Measurements from ENCODE around the gene GOLGA3. TPM values are rescaled to one million over a fixed set of nuclear protein-coding genes. Genes with fewer than 3 reads are reported as not detected.

Gene GOLGA3
- total RNA-seq, 1 experiment from 2014 or later, result 14.9 TPM

DNA sequence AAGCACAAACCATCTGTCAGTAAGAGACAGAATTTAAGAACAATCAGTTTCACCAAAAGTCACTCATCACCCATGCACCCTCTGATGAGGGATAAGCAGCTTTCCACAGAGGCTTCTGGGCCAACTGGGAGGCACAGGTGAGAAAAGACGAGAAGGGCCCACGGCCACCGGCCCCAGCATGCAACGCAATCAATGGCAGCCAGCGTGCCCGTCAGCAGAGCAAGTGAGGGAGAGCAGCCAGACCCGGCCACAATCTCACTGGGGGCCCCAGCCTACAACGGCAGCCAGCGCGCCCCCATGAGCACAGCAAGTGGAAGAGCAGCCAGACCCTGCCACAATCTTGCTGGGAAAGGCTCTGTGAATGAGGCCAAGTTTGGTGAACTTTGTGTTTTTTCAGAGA is 80.3 kb downstream of the GOLGA3 start:
- no peak for DNase-seq
- H3K27ac ChIP-seq (ENCODE audit: low read length), result no peak overlapping the region

GRCh38 chr12:132747896-132748295 is 80.8 kb downstream of the GOLGA3 start:
- Histone ChIP-seq H4K20me1 (ENCODE audit: insufficient read depth, low read depth, low read length) (no peaks in the 10 kb centered on the region), H3K79me2 (ENCODE audit: low read length) (peaks cover 67% of the 10 kb centered on the region), H3K36me3 (ENCODE audit: insufficient read depth, low read length) (peaks cover 58% of the 10 kb centered on the region), H3K9me2 (replicated peaks; ENCODE audit: insufficient read depth, low read length) (no peaks in the 10 kb centered on the region), H3K9me3 (ENCODE audit: low read length) (no peaks in the 10 kb centered on the region), H3K4me3 (ENCODE audit: low read length) (no peak overlapping the region), H3K9ac (ENCODE audit: low read length) (no peak overlapping the region), H3K4me1 (ENCODE audit: low read length) (no peaks in the 10 kb centered on the region), H3K27me3 (ENCODE audit: low read length) (no peaks in the 10 kb centered on the region), H2AFZ (ENCODE audit: low read length) (no peak overlapping the region), H3K4me2 (ENCODE audit: low read depth, low read length, poor library complexity, severe bottlenecking) (no peak overlapping the region), H3K27ac (ENCODE audit: low read length) (no peak overlapping the region)
- no peak for DNase-seq

More for the DNA sequence above, 80.3 kb downstream of the GOLGA3 start:
- Histone ChIP-seq H3K27me3 (ENCODE audit: low read length) (no peaks in the 10 kb centered on the region), H3K4me1 (ENCODE audit: low read length) (no peaks in the 10 kb centered on the region), H3K9me2 (replicated peaks; ENCODE audit: insufficient read depth, low read length) (no peaks in the 10 kb centered on the region), H3K4me2 (ENCODE audit: low read depth, low read length, poor library complexity, severe bottlenecking) (no peak overlapping the region), H2AFZ (ENCODE audit: low read length) (no peak overlapping the region), H3K4me3 (ENCODE audit: low read length) (no peak overlapping the region), H3K36me3 (ENCODE audit: insufficient read depth, low read length) (peaks cover 59% of the 10 kb centered on the region), H3K79me2 (ENCODE audit: low read length) (peaks cover 68% of the 10 kb centered on the region), H4K20me1 (ENCODE audit: insufficient read depth, low read depth, low read length) (no peaks in the 10 kb centered on the region), H3K9me3 (ENCODE audit: low read length) (no peaks in the 10 kb centered on the region), H3K9ac (ENCODE audit: low read length) (no peak overlapping the region)

GRCh38 chr12:132747395-132747794 is 81.3 kb downstream of the GOLGA3 start:
- Histone ChIP-seq H3K36me3 (ENCODE audit: insufficient read depth, low read length) (peaks cover 58% of the 10 kb centered on the region), H3K9me3 (ENCODE audit: low read length) (no peaks in the 10 kb centered on the region), H3K27ac (ENCODE audit: low read length) (no peak overlapping the region), H3K4me3 (ENCODE audit: low read length) (no peak overlapping the region), H3K79me2 (ENCODE audit: low read length) (peaks cover 67% of the 10 kb centered on the region), H3K9ac (ENCODE audit: low read length) (no peak overlapping the region), H4K20me1 (ENCODE audit: insufficient read depth, low read depth, low read length) (0 out of 2 replicates have a peak, but pooled peaks cover 2% of the 10 kb centered on the region), H3K4me2 (ENCODE audit: low read depth, low read length, poor library complexity, severe bottlenecking) (no peak overlapping the region), H3K4me1 (ENCODE audit: low read length) (no peaks in the 10 kb centered on the region), H2AFZ (ENCODE audit: low read length) (no peak overlapping the region), H3K9me2 (replicated peaks; ENCODE audit: insufficient read depth, low read length) (no peaks in the 10 kb centered on the region), H3K27me3 (ENCODE audit: low read length) (no peaks in the 10 kb centered on the region)
- DNase-seq, result no peak

DNA sequence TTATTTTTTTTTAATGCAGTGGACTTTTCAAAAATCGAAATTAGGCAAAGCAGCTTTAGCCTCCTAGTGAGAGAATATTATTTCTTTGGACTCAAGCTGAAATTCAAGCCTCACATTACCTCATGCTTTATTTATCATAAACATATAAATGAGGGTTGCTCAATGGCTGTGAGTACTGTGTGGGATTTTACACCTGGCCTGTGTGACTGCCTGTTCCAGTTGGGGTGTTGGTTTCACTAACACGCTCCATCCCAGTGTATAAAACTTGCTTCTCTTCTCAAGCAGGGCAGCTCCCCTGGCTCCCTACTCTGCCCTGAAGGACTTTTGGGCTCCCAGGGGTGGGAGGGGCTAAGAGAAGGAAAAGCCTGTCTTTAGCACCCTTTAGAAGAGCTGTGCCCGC is 82.1 kb downstream of the GOLGA3 start:
- DNase-seq, result no peak
- Histone ChIP-seq H2AFZ (ENCODE audit: low read length) (no peak overlapping the region), H3K9me2 (replicated peaks; ENCODE audit: insufficient read depth, low read length) (no peaks in the 10 kb centered on the region), H3K27ac (ENCODE audit: low read length) (no peak overlapping the region), H3K4me1 (ENCODE audit: low read length) (no peaks in the 10 kb centered on the region), H3K4me2 (ENCODE audit: low read depth, low read length, poor library complexity, severe bottlenecking) (no peak overlapping the region), H3K9me3 (ENCODE audit: low read length) (no peaks in the 10 kb centered on the region), H3K36me3 (ENCODE audit: insufficient read depth, low read length) (peaks cover 64% of the 10 kb centered on the region), H3K4me3 (ENCODE audit: low read length) (no peak overlapping the region), H4K20me1 (ENCODE audit: insufficient read depth, low read depth, low read length) (0 out of 2 replicates have a peak, but pooled peaks cover 4% of the 10 kb centered on the region), H3K79me2 (ENCODE audit: low read length) (peaks cover 68% of the 10 kb centered on the region), H3K27me3 (ENCODE audit: low read length) (no peaks in the 10 kb centered on the region), H3K9ac (ENCODE audit: low read length) (no peak overlapping the region)

DNA sequence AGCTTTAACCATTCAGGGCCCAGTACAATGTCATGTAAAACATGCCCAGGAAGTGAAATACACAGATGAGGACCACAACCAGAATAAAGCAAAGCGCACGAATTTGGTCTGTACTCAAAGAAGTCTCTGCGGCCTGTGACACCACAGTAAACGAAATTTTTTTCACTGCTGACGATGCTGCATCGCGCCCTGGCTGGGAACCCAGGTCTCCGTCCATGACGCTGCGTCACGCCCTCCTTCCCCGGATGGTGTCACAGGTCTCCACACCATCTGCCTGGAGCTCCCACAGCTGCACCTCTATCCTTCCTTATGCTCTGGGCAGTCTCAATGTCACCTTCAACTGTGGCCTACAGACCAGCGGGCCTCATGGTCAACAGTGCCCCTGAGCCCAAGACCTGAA is 84.8 kb downstream of the GOLGA3 start:
- Histone ChIP-seq H2AFZ (ENCODE audit: low read length) (no peak overlapping the region), H3K4me2 (ENCODE audit: low read depth, low read length, poor library complexity, severe bottlenecking) (no peak overlapping the region), H3K9me2 (replicated peaks; ENCODE audit: insufficient read depth, low read length) (no peaks in the 10 kb centered on the region), H3K36me3 (ENCODE audit: insufficient read depth, low read length) (peaks cover 73% of the 10 kb centered on the region), H3K9ac (ENCODE audit: low read length) (no peak overlapping the region), H3K79me2 (ENCODE audit: low read length) (peaks cover 64% of the 10 kb centered on the region), H3K27ac (ENCODE audit: low read length) (no peak overlapping the region), H3K27me3 (ENCODE audit: low read length) (no peaks in the 10 kb centered on the region), H3K4me3 (ENCODE audit: low read length) (no peak overlapping the region), H4K20me1 (ENCODE audit: insufficient read depth, low read depth, low read length) (0 out of 2 replicates have a peak, but pooled peaks cover 4% of the 10 kb centered on the region), H3K9me3 (ENCODE audit: low read length) (no peaks in the 10 kb centered on the region), H3K4me1 (ENCODE audit: low read length) (no peaks in the 10 kb centered on the region)
- no peak for DNase-seq

GRCh38 chr12:132741620-132742019 is 87.0 kb downstream of the GOLGA3 start:
- H3K79me2 ChIP-seq (ENCODE audit: low read length), result peaks cover 51% of the 10 kb centered on the region
- no peaks in the 10 kb centered on the region for H3K4me1 ChIP-seq (ENCODE audit: low read length)
- peaks cover 75% of the 10 kb centered on the region for H3K36me3 ChIP-seq (ENCODE audit: insufficient read depth, low read length)
- no peak for DNase-seq
- no peak overlapping the region for H3K9ac ChIP-seq (ENCODE audit: low read length)
- H4K20me1 ChIP-seq (ENCODE audit: insufficient read depth, low read depth, low read length), result 0 out of 2 replicates have a peak, but pooled peaks cover 4% of the 10 kb centered on the region
- H3K4me3 ChIP-seq (ENCODE audit: low read length), result no peak overlapping the region
- H3K9me2 ChIP-seq (replicated peaks; ENCODE audit: insufficient read depth, low read length), result no peaks in the 10 kb centered on the region
- H3K4me2 ChIP-seq (ENCODE audit: low read depth, low read length, poor library complexity, severe bottlenecking), result no peak overlapping the region
- no peaks in the 10 kb centered on the region for H3K9me3 ChIP-seq (ENCODE audit: low read length)
- no peak overlapping the region for H3K27ac ChIP-seq (ENCODE audit: low read length)
- H2AFZ ChIP-seq (ENCODE audit: low read length), result no peak overlapping the region
- H3K27me3 ChIP-seq (ENCODE audit: low read length), result no peaks in the 10 kb centered on the region

- Histone ChIP-seq H3K9me3 (ENCODE audit: low read length) (no peaks in the 10 kb centered on the region), H3K9me2 (replicated peaks; ENCODE audit: insufficient read depth, low read length) (no peaks in the 10 kb centered on the region), H3K4me3 (ENCODE audit: low read length) (no peak overlapping the region), H3K27ac (ENCODE audit: low read length) (no peak overlapping the region), H4K20me1 (ENCODE audit: insufficient read depth, low read depth, low read length) (0 out of 2 replicates have a peak, but pooled peaks cover 4% of the 10 kb centered on the region), H3K9ac (ENCODE audit: low read length) (no peak overlapping the region), H3K4me1 (ENCODE audit: low read length) (no peaks in the 10 kb centered on the region), H2AFZ (ENCODE audit: low read length) (no peak overlapping the region), H3K4me2 (ENCODE audit: low read depth, low read length, poor library complexity, severe bottlenecking) (no peak overlapping the region), H3K79me2 (ENCODE audit: low read length) (peaks cover 45% of the 10 kb centered on the region), H3K36me3 (ENCODE audit: insufficient read depth, low read length) (peaks cover 73% of the 10 kb centered on the region), H3K27me3 (ENCODE audit: low read length) (no peaks in the 10 kb centered on the region)
- no peak for DNase-seq
These were observed 88.0 kb downstream of the GOLGA3 start for GRCh38 chr12:132740652-132741051.

- 0 out of 2 replicates have a peak, but pooled peaks cover 4% of the 10 kb centered on the region for H4K20me1 ChIP-seq (ENCODE audit: insufficient read depth, low read depth, low read length)
- no peaks in the 10 kb centered on the region for H3K9me3 ChIP-seq (ENCODE audit: low read length)
- DNase-seq, result no peak
These were observed 88.4 kb downstream of the GOLGA3 start for GRCh38 chr12:132740313-132740646.

More at GRCh38 chr12:132740313-132740646, 88.4 kb downstream of the GOLGA3 start:
- Histone ChIP-seq H3K36me3 (ENCODE audit: insufficient read depth, low read length) (peaks cover 70% of the 10 kb centered on the region), H3K4me3 (ENCODE audit: low read length) (no peak overlapping the region), H3K27me3 (ENCODE audit: low read length) (no peaks in the 10 kb centered on the region), H2AFZ (ENCODE audit: low read length) (no peak overlapping the region), H3K4me1 (ENCODE audit: low read length) (no peaks in the 10 kb centered on the region), H3K27ac (ENCODE audit: low read length) (no peak overlapping the region), H3K9ac (ENCODE audit: low read length) (no peak overlapping the region), H3K79me2 (ENCODE audit: low read length) (peaks cover 41% of the 10 kb centered on the region), H3K9me2 (replicated peaks; ENCODE audit: insufficient read depth, low read length) (no peaks in the 10 kb centered on the region), H3K4me2 (ENCODE audit: low read depth, low read length, poor library complexity, severe bottlenecking) (no peak overlapping the region)
